A673 (cell line): ENCODE results near the gene ATL1. TPM values are rescaled to one million over a fixed set of nuclear protein-coding genes. Genes with fewer than 3 reads are reported as not detected.

Experiments used
- BruUV-seq: library from RNA; stranded (reverse); fragments of 400-500 nt; replicated peaks from 2 replicates; lab custom pipeline; 2021; lab: Mats Ljungman, UMichigan
- CTCF ChIA-PET: fragments of 300-600 bp; sonication (Branson Sonifier 250); formaldehyde crosslinking; loops from one replicate; lab custom pipeline; 2022; ENCODE audit warnings: antibody characterized with exemption; lab: Charles Lee
- POLR2A ChIA-PET: fragments of 300-600 bp; sonication (Branson Sonifier 250); formaldehyde crosslinking; loops from one replicate; lab custom pipeline; 2022; ENCODE audit warnings: antibody characterized with exemption; ENCODE audit not compliant: low non-redundant PET; lab: Charles Lee
- DNase-seq: peaks from one replicate; pipeline ENCODE4 v3.0.0-alpha.2; 2015; ENCODE audit warnings: low spot score
- H3K27ac ChIP-seq: fragments of 200-600 bp; sonication (generic); 2 replicates; pipeline ENCODE4 v1.5.1; 2016; ENCODE audit warnings: mixed run types, low read depth, mild to moderate bottlenecking, mixed read lengths, antibody characterized with exemption, low read length; ENCODE audit not compliant: poor library complexity, severe bottlenecking
- H3K27me3 ChIP-seq: fragments of 200-600 bp; sonication (generic); replicated peaks from 2 replicates; pipeline ENCODE4 v1.6.1; 2017; ENCODE audit warnings: mixed run types, low read depth, mild to moderate bottlenecking, mixed read lengths, antibody characterized with exemption, low read length; ENCODE audit not compliant: insufficient read depth, poor library complexity
- H3K36me3 ChIP-seq: fragments of 200-600 bp; sonication (generic); 2 replicates; pipeline ENCODE4 v1.6.1; 2016; ENCODE audit warnings: mixed run types, mild to moderate bottlenecking, mixed read lengths, antibody characterized with exemption, low read length; ENCODE audit not compliant: insufficient read depth, poor library complexity, severe bottlenecking
- H3K4me1 ChIP-seq: fragments of 200-600 bp; sonication (generic); 2 replicates; pipeline ENCODE4 v1.6.1; 2017; ENCODE audit warnings: mixed run types, mild to moderate bottlenecking, mixed read lengths, antibody characterized with exemption, low read length; ENCODE audit not compliant: insufficient read depth, poor library complexity, severe bottlenecking
- H3K4me3 ChIP-seq: fragments of 200-600 bp; sonication (generic); 2 replicates; pipeline ENCODE4 v1.5.1; 2016; ENCODE audit warnings: low read depth, mixed run types, mild to moderate bottlenecking, mixed read lengths, low read length; ENCODE audit not compliant: poor library complexity, severe bottlenecking
- H3K9me3 ChIP-seq: fragments of 200-600 bp; sonication (generic); 2 replicates; pipeline ENCODE4 v1.6.1; 2016; ENCODE audit warnings: mixed run types, low read depth, mild to moderate bottlenecking, mixed read lengths, antibody characterized with exemption, low read length; ENCODE audit not compliant: poor library complexity, severe bottlenecking
- EZH2 ChIP-seq: fragments of 200-600 bp; sonication (generic); IDR thresholded peaks from 2 replicates; pipeline ENCODE4 v1.6.1; 2017; ENCODE audit warnings: borderline replicate concordance, low read depth, mild to moderate bottlenecking, mixed read lengths, antibody characterized with exemption, low read length; ENCODE audit not compliant: poor library complexity, severe bottlenecking
- intact Hi-C: fragments of 100-400 bp; cut with micrococcal nuclease; formaldehyde crosslinking; loops from one replicate; pipeline ENCODE4 v1.10.0; 2022; ENCODE audit not compliant: unreplicated experiment
- total RNA-seq: library from RNA; stranded (reverse); gene quantifications from 2 replicates; pipeline ENCODE4 v1.2.3, GENCODE V29; 2021
- TF ChIP-seq, protein P1 (sequence below): fragments of 300-800, 200-600 bp; sonication (generic); conservative IDR thresholded peaks from 2 replicates; pipeline ENCODE4 v1.5.1; 2017; ENCODE audit warnings: low read depth, mild to moderate bottlenecking, antibody characterized with exemption, low read length, moderate library complexity, mixed read lengths

Gene ATL1
- total RNA-seq, 1 experiment from 2014 or later: 9.8 TPM

GRCh38 chr14:50523271-50524041, 36.5 kb upstream of the ATL1 start:
- POLR2A ChIA-PET: no interaction called here

GRCh38 chr14:50524060-50524459, 35.9 kb upstream of the ATL1 start:
- ChIA-PET POLR2A (no interaction called here), CTCF (no interaction called here)
- intact Hi-C loops: no loop called here
- no peak overlapping the region for H3K4me3 ChIP-seq
- H3K27ac ChIP-seq: no peak overlapping the region
- H3K36me3 ChIP-seq: no peaks in the 10 kb centered on the region
- no peaks in the 10 kb centered on the region for H3K27me3 ChIP-seq
- TF ChIP-seq, protein P1, sequence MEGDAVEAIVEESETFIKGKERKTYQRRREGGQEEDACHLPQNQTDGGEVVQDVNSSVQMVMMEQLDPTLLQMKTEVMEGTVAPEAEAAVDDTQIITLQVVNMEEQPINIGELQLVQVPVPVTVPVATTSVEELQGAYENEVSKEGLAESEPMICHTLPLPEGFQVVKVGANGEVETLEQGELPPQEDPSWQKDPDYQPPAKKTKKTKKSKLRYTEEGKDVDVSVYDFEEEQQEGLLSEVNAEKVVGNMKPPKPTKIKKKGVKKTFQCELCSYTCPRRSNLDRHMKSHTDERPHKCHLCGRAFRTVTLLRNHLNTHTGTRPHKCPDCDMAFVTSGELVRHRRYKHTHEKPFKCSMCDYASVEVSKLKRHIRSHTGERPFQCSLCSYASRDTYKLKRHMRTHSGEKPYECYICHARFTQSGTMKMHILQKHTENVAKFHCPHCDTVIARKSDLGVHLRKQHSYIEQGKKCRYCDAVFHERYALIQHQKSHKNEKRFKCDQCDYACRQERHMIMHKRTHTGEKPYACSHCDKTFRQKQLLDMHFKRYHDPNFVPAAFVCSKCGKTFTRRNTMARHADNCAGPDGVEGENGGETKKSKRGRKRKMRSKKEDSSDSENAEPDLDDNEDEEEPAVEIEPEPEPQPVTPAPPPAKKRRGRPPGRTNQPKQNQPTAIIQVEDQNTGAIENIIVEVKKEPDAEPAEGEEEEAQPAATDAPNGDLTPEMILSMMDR: no peak
- TF ChIP-seq EZH2: no peak
- no peaks in the 10 kb centered on the region for H3K9me3 ChIP-seq
- BruUV-seq: no TSS peak
- H3K4me1 ChIP-seq: peaks cover 35% of the 10 kb centered on the region
- no peak for DNase-seq

More at GRCh38 chr14:50523271-50524041, 36.5 kb upstream of the ATL1 start:
- DNase-seq: no peak
- Histone ChIP-seq H3K27me3 (no peaks in the 10 kb centered on the region), H3K36me3 (no peaks in the 10 kb centered on the region), H3K4me1 (peaks cover 29% of the 10 kb centered on the region), H3K4me3 (no peak overlapping the region), H3K27ac (no peak overlapping the region), H3K9me3 (no peaks in the 10 kb centered on the region)
- intact Hi-C loops: no loop called here
- BruUV-seq: no TSS peak
- CTCF ChIA-PET: no interaction called here
- TF ChIP-seq, protein P1: no peak
- TF ChIP-seq EZH2: no peak

GRCh38 chr14:50524731-50525515, 35.0 kb upstream of the ATL1 start:
- POLR2A ChIA-PET: no interaction called here
- H3K4me1 ChIP-seq: peaks cover 37% of the 10 kb centered on the region

More at GRCh38 chr14:50524731-50525515, 35.0 kb upstream of the ATL1 start:
- TF ChIP-seq EZH2: no peak
- TF ChIP-seq, protein P1: no peak
- BruUV-seq: no TSS peak
- H3K27ac ChIP-seq: no peak overlapping the region
- no peaks in the 10 kb centered on the region for H3K36me3 ChIP-seq
- H3K9me3 ChIP-seq: no peaks in the 10 kb centered on the region
- no peak overlapping the region for H3K4me3 ChIP-seq
- intact Hi-C loops: no loop called here
- H3K27me3 ChIP-seq: no peaks in the 10 kb centered on the region
- no peak for DNase-seq
- CTCF ChIA-PET: no interaction called here
